Thoracic aorta (tissue), 2 donors: ENCODE measurements around the gene KCNMB1. TPM values are rescaled to one million over a fixed set of nuclear protein-coding genes. Genes with fewer than 3 reads are reported as not detected.

Experiments
- ATAC-seq: fragments of 150-250 bp; one replicate; pipeline ENCODE4 v1.8.0; 2017; ENCODE audit warnings: low read depth; ENCODE audit not compliant: insufficient number of reproducible peaks, low FRiP score
- DNase-seq: peaks from one replicate; pipeline ENCODE4 v3.0.0-alpha.2; 2020; ENCODE audit warnings: low spot score
- H3K27ac ChIP-seq, 2 donors: fragments of 200-600 bp; sonication (generic); 1 replicate in 1 of 2; 2 replicates in 1 of 2; pipeline ENCODE4 v1.5.1; 2016; ENCODE audit warnings: mild to moderate bottlenecking in 2 of 2, moderate library complexity in 2 of 2
- H3K27me3 ChIP-seq: fragments of 200-600 bp; sonication (generic); replicated peaks from 2 replicates; pipeline ENCODE4 v1.6.0; 2016; ENCODE audit warnings: mild to moderate bottlenecking; ENCODE audit not compliant: insufficient read depth
- H3K36me3 ChIP-seq: fragments of 200-600 bp; sonication (generic); one replicate; pipeline ENCODE4 v1.5.1; 2016
- H3K4me1 ChIP-seq, 2 donors: fragments of 200-600 bp; sonication (generic); 1 replicate in 1 of 2; 2 replicates in 1 of 2; pipeline versions ENCODE4 v1.5.1 to v1.6.0; 2016; ENCODE audit warnings: low read depth in 2 of 2, mild to moderate bottlenecking in 1 of 2; ENCODE audit not compliant: control insufficient read depth in 1 of 2
- H3K4me3 ChIP-seq: fragments of 200-600 bp; sonication (generic); 2 replicates; pipeline ENCODE4 v1.5.1; 2016; ENCODE audit warnings: mild to moderate bottlenecking
- H3K9me3 ChIP-seq: fragments of 200-600 bp; sonication (generic); 2 replicates; pipeline ENCODE4 v1.5.1; 2016
- total RNA-seq, 2 donors: library from RNA; depleted of rRNA; stranded (reverse); fragments of >200 nt; gene quantifications; one replicate each; pipeline versions ENCODE4 v1.1.0 to v1.2.3, GENCODE V29; 2016
- TF ChIP-seq, protein P1 (sequence below): fragments of 200-600 bp; sonication (generic); IDR thresholded peaks from one replicate; pipeline ENCODE4 v1.5.1; 2019; ENCODE audit warnings: antibody characterized with exemption

The KCNMB1 gene
- total RNA-seq, 2 donors from 2014 or later, result 20.1 to 30.1 TPM

DNA sequence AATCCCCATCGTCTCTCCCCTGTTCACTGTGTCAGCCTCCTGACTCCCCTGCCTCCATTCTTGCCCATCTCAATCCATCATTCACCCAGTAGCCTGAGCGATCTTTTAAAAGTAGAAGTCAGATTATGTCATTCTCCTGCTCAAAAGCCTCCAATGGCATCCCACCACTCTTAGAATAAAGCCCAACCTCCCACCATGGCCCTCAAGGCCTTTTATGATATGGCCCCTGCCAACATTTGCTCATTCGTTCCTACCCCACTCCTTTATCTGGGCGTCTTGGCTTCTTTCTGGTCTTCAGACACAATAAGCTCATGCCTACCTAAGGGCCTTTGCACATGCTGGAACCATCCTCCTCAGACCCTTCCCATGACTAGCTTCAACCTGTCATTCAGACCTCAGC lies 35.5 kb upstream of the KCNMB1 start:
- Histone ChIP-seq H3K4me3 (no peak overlapping the region), H3K4me1 (no peaks in the 10 kb centered on the region), H3K27me3 (no peaks in the 10 kb centered on the region), H3K27ac (no peak overlapping the region), H3K9me3 (no peaks in the 10 kb centered on the region), H3K36me3 (no peaks in the 10 kb centered on the region)
- ATAC-seq, result no peak
- TF ChIP-seq, protein P1, sequence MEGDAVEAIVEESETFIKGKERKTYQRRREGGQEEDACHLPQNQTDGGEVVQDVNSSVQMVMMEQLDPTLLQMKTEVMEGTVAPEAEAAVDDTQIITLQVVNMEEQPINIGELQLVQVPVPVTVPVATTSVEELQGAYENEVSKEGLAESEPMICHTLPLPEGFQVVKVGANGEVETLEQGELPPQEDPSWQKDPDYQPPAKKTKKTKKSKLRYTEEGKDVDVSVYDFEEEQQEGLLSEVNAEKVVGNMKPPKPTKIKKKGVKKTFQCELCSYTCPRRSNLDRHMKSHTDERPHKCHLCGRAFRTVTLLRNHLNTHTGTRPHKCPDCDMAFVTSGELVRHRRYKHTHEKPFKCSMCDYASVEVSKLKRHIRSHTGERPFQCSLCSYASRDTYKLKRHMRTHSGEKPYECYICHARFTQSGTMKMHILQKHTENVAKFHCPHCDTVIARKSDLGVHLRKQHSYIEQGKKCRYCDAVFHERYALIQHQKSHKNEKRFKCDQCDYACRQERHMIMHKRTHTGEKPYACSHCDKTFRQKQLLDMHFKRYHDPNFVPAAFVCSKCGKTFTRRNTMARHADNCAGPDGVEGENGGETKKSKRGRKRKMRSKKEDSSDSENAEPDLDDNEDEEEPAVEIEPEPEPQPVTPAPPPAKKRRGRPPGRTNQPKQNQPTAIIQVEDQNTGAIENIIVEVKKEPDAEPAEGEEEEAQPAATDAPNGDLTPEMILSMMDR, result no peak
- DNase-seq, result no peak

DNA sequence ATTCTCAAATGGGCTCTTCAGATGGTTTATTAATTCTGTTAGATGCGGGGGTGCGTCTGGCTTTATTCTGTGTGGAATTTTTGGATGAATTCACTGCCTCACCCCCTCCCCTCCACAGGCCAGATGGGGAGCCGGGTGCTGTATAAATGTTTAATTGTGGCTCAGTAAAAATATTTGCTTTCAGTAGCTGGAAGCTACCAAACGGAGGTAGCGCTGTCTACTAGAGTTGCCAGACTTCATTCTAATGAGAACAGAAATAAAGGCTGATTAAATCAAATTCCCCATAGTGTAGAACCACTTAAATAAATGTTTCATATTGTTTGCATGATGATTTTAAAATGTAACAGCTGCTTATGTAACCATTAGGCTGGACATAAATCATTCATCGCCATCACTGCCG lies 34.5 kb upstream of the KCNMB1 start:
- H3K27me3 ChIP-seq, result no peaks in the 10 kb centered on the region
- no peaks in the 10 kb centered on the region for H3K4me1 ChIP-seq
- no peak overlapping the region for H3K4me3 ChIP-seq
- no peaks in the 10 kb centered on the region for H3K9me3 ChIP-seq
- no peak overlapping the region for H3K27ac ChIP-seq
- DNase-seq (no peak), ATAC-seq (no peak)
- H3K36me3 ChIP-seq, result no peaks in the 10 kb centered on the region
- TF ChIP-seq, protein P1, result no peak

DNA sequence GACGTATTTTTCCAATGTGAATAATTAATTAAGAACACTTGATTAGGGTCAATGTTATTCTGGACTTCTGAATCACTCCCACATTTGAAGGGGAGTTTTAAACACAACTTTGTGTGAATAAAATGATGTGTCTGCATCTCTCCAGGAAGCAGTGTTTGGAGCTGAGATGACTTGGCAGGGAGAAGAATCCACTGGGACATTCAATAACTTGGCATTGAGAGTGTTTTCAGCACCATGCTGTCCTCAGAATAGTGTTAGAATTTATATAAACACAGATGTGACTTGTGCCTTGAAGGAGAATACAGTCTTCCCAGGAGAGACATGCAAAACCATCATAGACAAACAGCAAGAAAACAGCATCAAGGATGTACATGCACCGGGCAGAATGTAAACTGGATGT lies 32.7 kb upstream of the KCNMB1 start:
- Histone ChIP-seq H3K4me1 (no peaks in the 10 kb centered on the region), H3K9me3 (no peaks in the 10 kb centered on the region), H3K4me3 (no peak overlapping the region), H3K27ac (no peak overlapping the region), H3K27me3 (no peaks in the 10 kb centered on the region), H3K36me3 (no peaks in the 10 kb centered on the region)
- TF ChIP-seq, protein P1, result no peak
- ATAC-seq, result no peak
- no peak for DNase-seq

DNA sequence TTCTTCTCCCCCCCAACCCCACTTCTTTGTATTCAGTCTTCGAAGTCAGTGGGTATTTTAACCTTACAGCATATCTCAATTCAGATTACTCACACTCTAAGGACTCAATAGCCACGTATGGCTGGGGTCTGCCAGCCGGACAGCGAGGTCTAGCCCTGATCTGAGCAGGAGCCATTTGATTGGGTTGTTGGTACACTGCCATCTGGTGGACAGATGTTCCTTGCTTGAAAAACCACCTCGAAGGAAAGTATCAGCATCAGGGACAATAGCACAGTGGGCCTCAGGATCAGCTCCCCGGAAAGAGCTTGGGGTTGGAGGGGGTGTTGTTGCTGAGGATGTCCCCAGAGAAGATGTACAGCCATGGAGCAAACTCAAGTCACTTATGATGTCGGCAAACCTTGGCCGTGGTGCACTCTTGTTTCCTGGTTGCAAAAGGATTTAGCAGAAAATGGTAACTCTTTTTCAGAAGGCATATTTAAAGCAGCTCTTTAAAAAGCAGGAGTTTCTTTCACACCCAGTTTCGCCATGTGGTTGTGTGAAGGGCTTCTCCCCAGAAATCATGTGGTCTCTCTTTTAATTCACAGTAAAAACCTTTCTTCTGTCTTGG lies 31.7 kb upstream of the KCNMB1 start:
- no peaks in the 10 kb centered on the region for H3K36me3 ChIP-seq
- H3K4me1 ChIP-seq, result no peaks in the 10 kb centered on the region
- ATAC-seq, result no peak
- H3K9me3 ChIP-seq, result no peaks in the 10 kb centered on the region
- no peak overlapping the region for H3K27ac ChIP-seq
- H3K27me3 ChIP-seq, result no peaks in the 10 kb centered on the region
- H3K4me3 ChIP-seq, result no peak overlapping the region
- peak; percentile 21 for DNase-seq
- TF ChIP-seq, protein P1, result peak; percentile 75

DNA sequence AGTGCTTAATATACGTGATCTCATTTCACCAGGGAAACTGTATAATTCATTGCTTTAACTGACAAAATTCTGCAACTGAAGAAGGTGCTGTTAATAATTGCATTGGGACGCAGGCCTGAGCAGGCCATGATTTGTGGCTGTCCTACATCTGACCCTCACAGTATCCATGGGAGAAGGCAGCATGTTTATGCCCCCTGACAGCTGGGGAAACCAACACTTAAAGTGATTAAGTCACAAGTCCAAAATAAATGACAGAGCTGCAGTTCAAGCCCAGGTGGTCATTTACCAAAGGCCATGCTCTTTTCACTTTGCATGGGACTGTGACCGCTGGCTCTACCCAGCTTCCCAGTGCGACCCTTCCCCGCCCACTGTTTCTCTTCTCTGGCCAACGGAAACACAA lies 30.5 kb upstream of the KCNMB1 start:
- no peak for ATAC-seq
- Histone ChIP-seq H3K27me3 (no peaks in the 10 kb centered on the region), H3K4me1 (no peaks in the 10 kb centered on the region), H3K36me3 (no peaks in the 10 kb centered on the region), H3K4me3 (no peak overlapping the region), H3K9me3 (no peaks in the 10 kb centered on the region), H3K27ac (no peak overlapping the region)
- TF ChIP-seq, protein P1, result no peak
- no peak for DNase-seq
